ENCODE data around the gene CELA2A.

CELA2A gene

GRCh38 chr1:15456313-15456954 is at the start of gene CELA2A:
Gene CELA2A (plus strand): TSS chr1:15456732. CDS start chr1:15456754, 22 bp downstream.
- no peak for DNase-seq (ENCODE audit: low read depth)

GRCh38 chr1:15407580-15407979 is 49.0 kb upstream of the CELA2A start:
- DNase-seq (ENCODE audit: low read depth) = no peak

- no peak for DNase-seq (ENCODE audit: low read depth)
These were observed 47.6 kb upstream of the CELA2A start for GRCh38 chr1:15408890-15409387.

GRCh38 chr1:15409388-15410222 is 46.9 kb upstream of the CELA2A start, which contains the start of gene EFHD2:
Gene EFHD2 (plus strand): TSS chr1:15409888. CDS start chr1:15409972, 84 bp downstream.
- DNase-seq (ENCODE audit: low read depth) = peak; percentile 86

- no peak for DNase-seq (ENCODE audit: low read depth)
These were observed 46.2 kb upstream of the CELA2A start for GRCh38 chr1:15410223-15410883.

- DNase-seq (ENCODE audit: low read depth) = no peak
These were observed 45.7 kb upstream of the CELA2A start for GRCh38 chr1:15410884-15411245.

- DNase-seq (ENCODE audit: low read depth) = no peak
These were observed 44.9 kb upstream of the CELA2A start for GRCh38 chr1:15411593-15412137.

- no peak for DNase-seq (ENCODE audit: low read depth)
These were observed 44.2 kb upstream of the CELA2A start for GRCh38 chr1:15412175-15412800.

GRCh38 chr1:15412843-15413242 is 43.7 kb upstream of the CELA2A start:
- DNase-seq (ENCODE audit: low read depth) = no peak

- no peak for DNase-seq (ENCODE audit: low read depth)
These were observed 42.7 kb upstream of the CELA2A start for GRCh38 chr1:15413563-15414444.

GRCh38 chr1:15414445-15414983 is 42.0 kb upstream of the CELA2A start:
- no peak for DNase-seq (ENCODE audit: low read depth)

GRCh38 chr1:15417059-15417934 is 39.2 kb upstream of the CELA2A start:
- peak; percentile 57 for DNase-seq (ENCODE audit: low read depth)

- no peak for DNase-seq (ENCODE audit: low read depth)
These were observed 37.6 kb upstream of the CELA2A start for GRCh38 chr1:15418806-15419515.

- DNase-seq (ENCODE audit: low read depth) = no peak
These were observed 35.6 kb upstream of the CELA2A start for GRCh38 chr1:15420853-15421465.

GRCh38 chr1:15422871-15423270 is 33.7 kb upstream of the CELA2A start:
- DNase-seq (ENCODE audit: low read depth) = no peak

GRCh38 chr1:15423355-15424077 is 33.0 kb upstream of the CELA2A start:
- DNase-seq (ENCODE audit: low read depth) = no peak

- no peak for DNase-seq (ENCODE audit: low read depth)
These were observed 32.3 kb upstream of the CELA2A start for GRCh38 chr1:15424146-15424667.

GRCh38 chr1:15424981-15425380 is 31.6 kb upstream of the CELA2A start:
- DNase-seq (ENCODE audit: low read depth) = no peak
